Activated CD8-positive, alpha-beta memory T cell treated with anti-CD3 and anti-CD28 coated beads, Interleukin-2, amount 50 U/mL, for 1 hour (primary cell): Measurements from ENCODE around the gene SPECC1.
"Not testable (repeated sequence)": the region's sequence is repeated elsewhere in the genome, so short reads cannot be mapped to it uniquely, and the experiment has no call there.

Source experiments
- DNase-seq: peaks from one replicate; pipeline ENCODE4 v3.0.0-alpha.2; 2020; ENCODE audit errors: extremely low read depth

Gene SPECC1

DNA sequence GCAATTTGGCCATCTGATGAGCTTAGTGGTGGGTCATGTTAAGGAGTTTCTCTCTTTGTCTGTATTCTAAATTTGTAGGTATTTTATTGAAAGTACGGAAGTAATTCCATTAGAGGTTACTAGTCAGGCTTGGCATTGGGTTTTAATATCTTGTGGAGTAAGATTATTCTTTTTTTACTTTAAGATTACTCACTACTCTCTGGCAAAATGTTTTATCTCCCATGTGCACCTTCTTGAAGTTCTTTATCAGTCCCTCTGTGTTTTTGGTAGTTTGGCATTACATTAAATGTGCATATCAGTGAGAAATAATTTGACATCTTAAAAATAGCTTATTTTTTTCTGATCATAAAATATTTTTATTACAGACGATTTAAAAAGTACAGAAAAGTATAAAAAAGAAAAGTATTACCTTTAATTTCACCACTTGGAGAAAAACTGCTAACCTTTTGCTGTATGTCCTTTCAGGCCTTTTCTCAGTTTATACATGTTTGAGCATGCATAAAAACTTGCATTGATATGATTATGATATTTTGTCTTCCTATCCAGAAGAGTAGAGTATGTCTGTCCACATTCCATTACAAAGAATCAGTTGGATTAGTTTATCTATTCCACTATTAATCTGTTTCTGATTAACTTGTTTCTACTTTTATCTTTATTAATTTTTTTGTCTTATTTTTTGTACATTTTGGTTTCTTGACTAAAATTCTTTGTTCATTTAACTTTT lies 198.3 kb downstream of the SPECC1 start:
- DNase-seq: no peak

DNA sequence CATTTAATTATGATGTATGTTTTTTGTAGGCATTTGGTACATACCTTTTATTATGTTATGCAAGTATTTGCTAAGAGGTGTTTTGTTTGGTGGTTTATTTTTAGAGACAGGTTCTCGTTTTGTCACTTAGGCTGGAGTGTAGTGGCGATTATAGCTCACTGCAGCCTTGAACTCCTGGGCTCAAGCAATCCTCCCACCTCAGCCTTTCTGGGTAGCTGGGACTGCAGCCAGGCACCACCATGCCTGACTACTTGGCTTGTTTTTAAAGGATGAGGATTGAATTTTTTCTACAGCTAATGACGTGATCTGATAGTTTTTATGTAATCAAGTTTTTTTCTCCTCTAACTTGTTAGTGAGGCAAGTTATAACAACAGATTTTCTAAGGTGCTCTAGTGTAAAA lies 199.6 kb downstream of the SPECC1 start:
- no peak for DNase-seq

DNA sequence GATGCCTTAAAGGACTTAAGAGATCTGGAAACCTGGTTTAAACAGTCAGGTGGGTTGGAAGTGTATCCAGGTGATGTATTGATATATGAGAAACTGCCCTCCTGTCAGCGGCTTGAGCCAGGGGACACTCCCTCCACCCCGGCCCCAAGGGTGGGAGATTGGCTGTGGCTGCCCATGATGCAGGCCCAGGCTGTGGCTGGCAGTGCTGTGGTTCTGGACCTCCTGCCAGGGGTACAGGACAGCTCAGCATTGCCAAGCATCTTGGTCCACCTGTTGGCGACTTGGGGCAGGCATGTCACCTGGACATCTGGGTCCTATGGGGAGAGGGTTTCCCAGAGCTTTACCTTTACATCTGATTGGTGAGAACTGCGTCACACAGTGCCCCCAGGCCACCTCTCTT lies 201.0 kb downstream of the SPECC1 start:
- no peak for DNase-seq

DNA sequence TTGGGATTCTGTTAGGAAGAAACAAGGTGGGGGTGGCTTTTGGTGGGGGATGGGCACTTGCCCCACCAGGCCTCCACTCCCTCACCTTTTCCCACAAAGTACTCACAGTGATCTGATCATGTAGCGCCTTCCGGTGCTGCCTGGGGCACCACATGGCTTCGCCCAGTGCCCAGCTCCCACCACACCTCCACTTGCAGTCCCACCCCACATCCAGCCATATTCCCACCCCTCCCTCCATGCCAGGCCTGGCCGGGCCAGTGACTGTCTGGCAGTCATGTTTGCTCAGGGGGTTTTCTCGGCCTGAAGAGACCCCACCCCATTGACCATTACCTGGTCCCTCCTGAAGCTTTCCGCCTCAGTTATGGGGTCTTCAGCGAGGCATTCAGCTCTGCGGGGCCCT lies 201.5 kb downstream of the SPECC1 start:
- DNase-seq: no peak

DNA sequence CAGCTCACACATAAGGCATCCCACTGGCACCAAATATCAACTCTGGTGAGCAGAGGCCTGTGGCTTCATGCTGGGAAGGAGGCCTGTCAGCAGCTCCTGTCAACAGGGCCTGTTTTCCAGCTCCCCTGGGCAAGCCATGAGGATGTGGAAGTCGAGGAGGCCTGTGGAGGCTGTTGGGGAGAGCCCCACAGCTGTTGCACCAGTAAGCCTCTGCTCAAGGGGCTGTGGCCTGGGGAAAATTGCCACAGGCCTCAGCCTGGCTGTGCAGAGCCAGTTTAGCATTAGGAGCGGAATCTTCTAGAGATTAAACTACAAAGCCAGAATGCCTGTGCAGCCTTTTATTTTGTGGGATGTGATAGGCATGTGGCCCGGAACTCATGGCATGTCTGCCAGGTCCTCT lies 202.1 kb downstream of the SPECC1 start:
- DNase-seq: no peak

DNA sequence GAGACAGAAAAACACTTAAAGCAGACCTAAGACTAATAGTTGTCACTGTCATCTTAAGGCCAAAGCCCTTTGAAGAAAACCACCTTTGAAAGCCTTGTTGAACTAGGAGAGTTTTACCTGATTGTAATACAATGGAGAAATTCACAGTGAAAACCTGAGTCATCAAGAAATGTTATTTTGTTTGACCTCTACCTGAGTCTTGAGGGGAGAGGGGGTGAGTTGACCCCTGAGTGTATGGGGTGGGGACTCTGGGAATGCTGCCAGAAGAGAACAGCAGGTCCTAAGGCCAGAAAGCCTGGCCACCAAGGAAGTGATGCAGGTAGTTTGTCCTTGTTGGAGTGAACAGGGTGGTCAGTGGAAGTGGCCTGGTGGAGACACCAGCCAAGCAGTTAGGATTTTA lies 204.3 kb downstream of the SPECC1 start:
- DNase-seq: no peak

DNA sequence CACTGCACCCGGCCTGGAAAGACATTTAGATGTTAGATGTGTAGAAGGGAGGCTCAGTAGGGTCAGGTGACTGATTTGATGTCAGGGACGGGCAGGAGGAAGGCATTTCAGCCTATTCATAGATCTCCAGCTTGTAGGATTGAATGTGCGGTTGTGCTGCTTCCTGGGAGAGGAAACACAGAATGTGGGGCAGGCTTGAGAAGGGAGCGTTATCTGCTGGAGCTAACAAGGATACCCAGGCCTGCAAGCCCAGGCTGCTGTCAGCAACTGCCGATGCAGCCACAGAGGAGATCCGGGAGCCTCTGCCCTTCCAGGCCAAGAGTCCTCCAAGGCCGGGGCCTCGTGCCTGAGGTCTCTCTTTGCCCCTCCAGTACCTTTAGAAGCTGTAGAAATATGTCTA lies 205.6 kb downstream of the SPECC1 start:
- DNase-seq: no peak

DNA sequence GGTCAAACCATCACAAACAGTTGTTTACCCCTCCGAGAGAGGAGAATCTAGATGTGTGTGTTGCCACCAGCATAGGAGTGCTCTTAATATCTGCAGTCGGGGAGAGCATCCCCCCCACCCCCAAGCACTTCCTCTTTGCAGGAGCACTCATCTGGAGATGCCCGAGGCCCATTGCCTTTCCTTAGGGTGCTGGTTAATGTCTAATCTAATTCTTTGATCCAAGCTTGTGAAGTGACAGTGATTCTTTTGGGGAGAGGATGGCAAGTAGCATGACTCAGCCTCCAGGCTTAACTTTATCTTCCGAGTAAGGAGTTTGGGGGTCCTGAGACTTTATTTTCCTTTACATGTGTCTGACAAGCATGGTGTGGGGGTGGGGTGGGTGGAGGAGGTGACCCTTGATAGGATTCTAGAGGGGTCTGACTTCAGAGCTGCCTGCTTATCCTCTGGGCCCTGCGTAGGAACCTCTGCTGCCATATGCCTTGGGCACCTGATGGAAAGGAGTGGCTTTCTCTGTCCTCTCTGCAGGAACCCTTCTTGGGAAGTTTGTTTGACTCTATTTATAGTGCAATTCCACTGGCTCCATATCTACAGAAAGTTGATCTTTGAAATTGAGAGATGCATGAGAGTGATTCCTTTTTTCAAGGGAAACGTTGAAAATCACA lies 207.1 kb downstream of the SPECC1 start:
- no peak for DNase-seq

DNA sequence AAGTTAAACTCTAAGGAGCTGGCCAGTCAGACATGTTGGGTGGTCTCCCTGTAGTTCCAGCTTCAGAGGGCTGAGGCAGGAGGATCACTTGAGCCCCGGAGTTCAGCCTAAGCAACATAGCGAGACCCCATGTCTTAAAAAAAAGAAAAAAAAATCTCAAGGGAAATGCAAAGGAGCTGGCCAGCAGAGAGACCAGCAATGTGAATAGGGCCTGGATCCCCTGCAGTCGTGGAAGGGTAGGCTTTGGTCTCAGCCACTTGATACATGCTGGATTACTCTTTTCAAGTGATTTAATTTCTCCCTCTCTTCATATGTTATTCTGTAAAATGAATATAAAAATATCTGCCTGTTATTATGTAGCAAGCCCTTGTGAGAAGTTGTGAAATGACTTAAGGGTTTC lies 207.7 kb downstream of the SPECC1 start:
- DNase-seq: no peak

DNA sequence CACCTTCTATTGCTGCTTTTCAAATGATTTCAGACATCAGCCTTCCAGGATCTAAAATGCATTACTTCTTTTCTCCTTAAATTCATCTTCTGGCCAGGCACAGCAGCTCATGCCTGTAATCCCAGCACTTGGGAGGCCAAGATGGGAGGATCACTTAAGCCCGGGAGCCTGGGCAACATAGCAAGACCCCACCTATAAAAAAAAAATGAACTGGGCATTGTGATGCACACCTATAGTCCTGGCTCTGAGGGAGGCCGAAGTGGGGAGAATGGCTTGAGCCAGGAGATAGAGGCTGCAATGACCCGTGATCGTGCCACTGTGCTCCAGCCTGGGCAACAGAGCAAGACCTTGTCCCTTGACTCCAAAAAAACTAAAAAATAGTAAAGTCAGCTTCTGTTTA lies 208.5 kb downstream of the SPECC1 start:
- no peak for DNase-seq

DNA sequence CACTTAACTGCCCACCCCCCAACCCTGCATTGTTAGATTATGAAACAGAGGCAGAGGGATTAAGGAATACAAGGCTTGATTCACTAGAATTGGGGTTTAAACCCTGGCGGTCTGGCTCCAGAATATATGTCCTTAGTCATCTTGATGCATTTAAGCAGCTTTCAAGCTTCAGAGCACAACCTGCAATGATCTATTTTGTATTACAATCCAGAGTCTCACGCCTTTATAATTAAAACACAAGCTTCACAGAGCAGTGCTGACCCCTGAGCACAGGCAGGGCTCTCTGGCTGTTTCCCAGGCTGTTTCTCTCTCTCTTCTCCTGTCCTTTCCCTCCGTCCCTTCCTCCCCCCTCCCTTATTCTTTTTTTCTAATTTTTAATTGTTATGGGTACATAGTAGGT lies 209.1 kb downstream of the SPECC1 start:
- no peak for DNase-seq

DNA sequence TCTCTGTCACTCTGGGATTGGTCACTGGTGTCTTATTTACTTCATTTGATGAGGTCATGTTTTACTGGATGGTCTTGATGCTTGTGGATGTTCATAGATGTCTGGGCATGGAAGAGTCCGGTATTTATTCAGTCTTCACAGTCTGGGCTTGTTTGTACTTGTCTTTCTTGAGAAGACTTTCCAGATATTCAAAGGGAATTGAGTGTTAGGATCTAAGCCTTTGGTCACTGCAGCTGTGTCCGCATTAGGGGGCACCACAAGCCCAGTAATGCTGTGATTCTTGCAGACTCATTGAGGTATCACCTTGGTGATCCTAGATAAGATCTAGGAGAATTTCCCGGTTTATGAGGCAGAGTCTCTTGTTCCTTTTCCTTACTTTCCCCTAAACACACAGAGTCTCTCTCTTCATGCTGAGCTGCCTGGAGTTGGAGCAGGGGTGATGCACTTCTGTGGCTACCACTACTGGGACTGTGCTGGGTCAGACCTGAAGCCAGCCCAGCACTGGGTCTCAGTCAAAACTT lies 214.7 kb downstream of the SPECC1 start:
- DNase-seq: no peak

DNA sequence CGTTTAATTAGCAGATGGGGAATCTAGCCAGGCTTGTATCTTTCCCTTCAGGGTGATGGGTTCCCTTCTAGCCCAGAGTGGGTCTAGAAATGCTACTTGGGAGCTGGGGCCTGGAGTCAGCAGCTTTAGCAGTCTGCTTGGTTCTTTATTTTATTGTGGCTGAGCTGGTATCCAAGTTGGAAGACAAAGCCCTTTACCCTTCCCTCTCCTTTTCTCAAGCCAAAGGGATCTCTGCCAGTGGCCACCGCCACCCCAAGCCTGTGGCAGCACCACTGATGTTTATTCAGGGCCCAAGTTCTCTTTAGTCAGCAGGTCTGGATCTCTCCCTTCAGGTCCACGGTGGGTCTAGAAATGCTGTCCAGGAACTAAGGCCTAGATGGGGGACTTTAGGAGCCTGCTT lies 215.2 kb downstream of the SPECC1 start:
- DNase-seq: no peak

DNA sequence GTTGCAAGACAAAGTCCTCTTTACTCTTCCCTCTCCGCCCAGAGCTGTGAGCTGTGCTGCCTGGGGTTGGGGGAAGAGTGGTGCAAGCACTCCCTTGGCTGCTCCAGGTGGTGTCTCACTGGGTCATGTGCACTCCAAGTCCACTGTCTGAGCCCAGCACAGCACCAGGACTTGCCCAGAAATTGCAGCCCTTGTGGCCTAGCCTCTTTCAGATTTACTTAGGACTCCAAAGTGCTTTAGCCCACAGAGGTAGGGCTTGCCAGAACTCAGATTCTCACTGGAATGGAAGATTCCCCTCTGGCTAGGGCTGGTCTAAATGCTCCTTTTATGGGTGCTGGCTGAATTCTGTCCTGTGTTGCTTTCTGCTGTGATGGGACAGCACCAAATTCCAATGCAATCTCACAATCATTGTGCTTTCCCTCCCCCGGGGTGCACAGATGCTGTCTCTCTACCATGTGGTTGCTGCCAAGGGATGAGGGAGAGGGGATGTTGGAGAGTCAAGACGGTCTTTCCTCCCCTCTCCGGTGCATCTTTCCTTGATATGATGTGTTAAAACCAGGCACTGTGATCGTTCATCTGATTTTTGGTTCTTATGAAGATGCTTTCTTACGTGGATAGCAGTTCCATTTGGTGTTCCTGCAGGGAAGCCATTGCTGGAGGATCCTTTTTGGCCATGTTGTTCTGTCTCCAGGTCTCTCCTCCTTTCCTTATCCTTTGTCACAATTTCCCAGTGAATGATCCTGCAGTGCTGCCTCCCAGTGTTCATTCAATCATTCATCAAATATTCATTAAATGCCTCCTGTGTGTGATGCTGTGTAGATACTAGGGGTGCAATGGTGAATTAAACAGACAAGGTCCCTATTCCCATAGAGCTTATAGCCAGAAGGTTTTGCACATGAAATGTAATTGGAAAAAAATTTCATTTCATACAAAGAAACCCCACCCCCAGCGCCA lies 216.3 kb downstream of the SPECC1 start:
- no peak for DNase-seq

DNA sequence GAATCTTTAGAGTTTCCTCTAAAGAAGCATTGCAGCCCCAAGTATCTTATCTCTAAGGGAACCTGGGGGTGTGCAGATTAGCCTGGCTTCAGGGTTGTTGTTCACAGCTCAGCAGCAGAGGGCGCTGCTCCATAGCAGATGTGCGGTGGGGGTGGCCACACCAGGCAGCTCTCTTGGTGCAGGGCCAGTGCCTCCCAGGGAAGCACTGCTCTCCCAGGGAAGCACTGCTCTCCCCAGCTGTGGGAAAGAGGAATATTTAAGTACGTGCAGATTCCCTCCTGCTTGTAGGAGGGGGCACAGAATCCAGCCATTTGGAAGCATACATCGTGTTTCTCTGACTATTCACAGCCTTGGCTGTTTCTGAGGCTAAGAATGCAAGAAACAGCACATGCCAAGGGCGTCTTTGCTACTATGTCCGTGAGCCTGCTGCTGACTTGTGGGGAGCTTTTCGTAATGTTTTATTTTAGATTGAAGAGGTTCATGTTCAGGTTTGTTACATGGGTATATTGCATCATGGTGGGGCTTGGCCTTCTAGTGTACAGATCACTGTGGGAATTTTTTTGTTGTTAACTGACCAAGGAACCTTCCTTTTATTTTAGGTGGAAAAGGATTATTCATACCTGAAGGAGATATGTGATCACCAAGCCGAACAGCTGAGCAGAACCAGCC lies 217.8 kb downstream of the SPECC1 start:
- DNase-seq: peak; percentile 35

DNA sequence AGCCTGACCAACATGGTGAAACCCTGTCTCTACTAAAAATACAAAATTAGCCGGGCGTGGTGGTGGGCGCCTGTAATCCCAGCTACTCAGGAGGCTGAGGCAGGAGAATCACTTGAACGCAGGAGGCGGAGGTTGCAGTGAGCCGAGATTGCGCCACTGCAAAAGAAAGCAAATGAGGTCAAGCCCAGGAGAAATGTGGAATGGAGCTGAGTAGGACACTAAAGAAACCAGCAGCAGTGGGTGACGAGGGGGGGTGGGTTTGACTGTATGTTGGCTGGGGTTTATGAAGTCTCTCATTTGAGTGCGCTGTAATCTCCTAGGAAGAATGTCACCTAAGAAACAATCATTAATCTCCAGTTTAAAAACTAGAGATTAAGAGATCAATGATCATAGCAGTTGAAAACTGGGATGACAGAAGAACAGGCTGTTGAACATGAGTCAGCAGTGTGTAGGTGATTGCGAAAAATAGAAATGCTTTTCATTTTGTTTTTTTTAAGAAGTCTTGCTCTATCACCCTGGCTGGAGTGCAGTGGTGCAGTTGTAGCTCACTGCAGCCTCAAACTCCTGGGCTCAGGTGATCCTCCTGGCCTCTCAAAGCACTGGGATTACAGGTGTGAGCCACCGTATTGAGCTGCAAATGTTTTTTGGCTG lies 218.7 kb downstream of the SPECC1 start:
- DNase-seq: not testable (repeated sequence)

DNA sequence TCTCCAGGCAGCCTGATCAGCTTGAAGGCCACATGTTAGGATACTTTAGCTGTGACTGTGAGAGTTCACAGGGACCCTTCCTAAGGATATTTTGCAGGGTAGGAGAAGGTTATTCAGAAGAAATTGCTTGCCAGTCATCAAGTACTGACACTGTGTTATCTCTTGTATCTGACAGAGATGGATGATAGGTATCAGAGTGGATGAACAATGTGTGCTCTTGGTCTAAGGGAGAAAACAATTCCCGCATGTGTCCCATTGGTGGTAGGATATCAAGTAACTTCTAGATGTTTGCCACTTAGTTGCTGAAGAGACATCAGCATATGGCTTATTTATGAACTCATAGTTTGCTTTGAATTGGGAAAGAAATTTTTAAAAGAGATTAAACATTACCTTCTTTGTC lies 219.3 kb downstream of the SPECC1 start:
- no peak for DNase-seq

DNA sequence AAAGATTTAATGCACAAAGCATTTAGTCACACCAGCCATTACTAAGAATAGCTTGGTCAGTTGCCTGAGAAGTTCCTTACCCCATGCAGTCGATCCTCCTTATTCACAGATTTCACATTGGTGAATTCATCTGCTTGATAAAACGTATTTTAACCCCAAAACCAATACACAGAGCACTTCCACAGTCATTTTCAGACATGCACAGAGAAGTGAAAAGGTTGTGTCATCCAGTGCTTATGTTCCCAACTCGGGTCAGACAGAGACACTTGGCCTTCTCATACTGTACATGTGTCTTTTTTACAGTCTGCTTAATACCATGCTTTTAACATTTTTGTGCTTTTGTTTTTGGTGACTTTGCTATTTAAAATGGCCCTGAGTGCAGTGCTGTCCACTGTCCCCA lies 219.7 kb downstream of the SPECC1 start:
- no peak for DNase-seq

DNA sequence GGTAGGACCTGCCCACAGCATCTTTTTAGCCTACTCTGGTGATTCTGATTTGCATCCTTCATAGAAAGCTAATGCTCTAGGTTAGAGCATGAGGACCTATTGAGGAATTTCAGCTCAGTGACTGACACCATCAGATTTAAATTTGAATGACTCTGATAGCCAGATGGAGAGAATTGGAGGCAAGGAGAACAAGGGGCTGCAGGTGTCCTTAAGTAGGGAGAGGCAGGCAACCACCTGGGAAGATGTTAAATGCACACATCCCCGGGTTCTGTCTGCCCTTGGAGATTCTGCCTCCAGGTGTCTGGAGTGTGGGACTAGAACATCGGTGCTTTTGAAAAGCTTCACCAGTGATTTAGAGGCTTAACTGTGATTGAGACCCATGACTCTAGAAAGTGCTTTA lies 221.8 kb downstream of the SPECC1 start:
- DNase-seq: no peak

DNA sequence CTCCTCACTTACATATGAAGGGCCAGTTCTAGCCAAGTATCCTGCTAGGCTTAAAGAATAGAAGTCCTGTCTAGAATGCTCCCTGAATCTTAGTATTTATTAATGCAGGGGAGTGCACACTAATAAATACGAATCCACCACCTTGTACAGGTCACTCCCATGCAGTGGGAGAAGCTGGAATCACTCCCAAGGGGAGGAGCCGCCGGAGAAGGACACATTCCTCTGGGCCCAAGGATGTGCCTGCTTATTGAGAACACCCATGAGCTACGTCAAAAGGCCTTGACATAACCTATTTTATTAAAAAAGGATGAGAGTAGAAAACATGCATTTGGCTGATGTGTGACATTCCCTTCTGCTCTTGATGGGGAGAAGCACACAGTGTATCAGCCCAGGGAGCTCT lies 223.5 kb downstream of the SPECC1 start:
- DNase-seq: no peak

DNA sequence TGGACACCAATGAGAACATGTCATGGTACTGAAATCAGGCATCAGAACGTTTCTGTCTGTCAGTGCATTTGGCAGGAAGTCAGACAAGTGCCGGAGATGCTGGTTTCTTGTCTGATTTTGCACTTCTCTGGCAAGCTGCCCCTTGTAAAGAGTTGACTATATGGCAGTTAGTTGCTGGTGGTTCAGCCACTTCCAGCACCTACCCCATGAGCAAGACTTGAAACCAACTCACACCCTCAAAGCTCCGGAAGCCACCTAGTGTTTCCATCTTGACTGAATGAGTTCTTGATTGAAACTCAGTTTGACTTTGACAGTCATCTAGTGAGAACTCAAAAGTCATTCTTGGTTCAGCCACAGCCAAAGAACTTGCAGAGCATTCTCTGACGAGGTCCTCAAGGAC lies 225.1 kb downstream of the SPECC1 start:
- DNase-seq: peak; percentile 1
